Measurements from ENCODE around the gene RAD51B.

GRCh38 chr14:68084256-68084655 lies 264.7 kb downstream of the RAD51B start:
- TF ChIP-seq EP300 (IDR thresholded peaks at IDR 0.05), result no peak
- TF ChIP-seq CTCF (IDR thresholded peaks at IDR 0.05), result no peak
- no peak for TF ChIP-seq POLR2A (IDR thresholded peaks at IDR 0.05)
